Astrocyte of the spinal cord (primary cell): ENCODE measurements around the gene ACYP2.
"Not testable (repeated sequence)": the region's sequence is repeated elsewhere in the genome, so short reads cannot be mapped to it uniquely, and the experiment has no call there.

Experiments used
- DNase-seq: peaks from one replicate; pipeline ENCODE4 v3.0.0; 2011; ENCODE audit warnings: low read depth, low spot score
- H3K4me3 ChIP-seq: 2 replicates; pipeline ENCODE4 v1.5.1; 2011; ENCODE audit warnings: low read depth, mild to moderate bottlenecking, low read length, moderate library complexity
- CTCF ChIP-seq: IDR thresholded peaks from 2 replicates; pipeline ENCODE4 v1.5.1; 2012; ENCODE audit warnings: low read depth, mild to moderate bottlenecking, low read length, inconsistent platforms
- in situ Hi-C: cut with HindIII; loops from 2 replicates; pipeline ENCODE4 v1.10.0; 2017; ENCODE audit warnings: low sequenced_read_pairs

The ACYP2 gene

DNA sequence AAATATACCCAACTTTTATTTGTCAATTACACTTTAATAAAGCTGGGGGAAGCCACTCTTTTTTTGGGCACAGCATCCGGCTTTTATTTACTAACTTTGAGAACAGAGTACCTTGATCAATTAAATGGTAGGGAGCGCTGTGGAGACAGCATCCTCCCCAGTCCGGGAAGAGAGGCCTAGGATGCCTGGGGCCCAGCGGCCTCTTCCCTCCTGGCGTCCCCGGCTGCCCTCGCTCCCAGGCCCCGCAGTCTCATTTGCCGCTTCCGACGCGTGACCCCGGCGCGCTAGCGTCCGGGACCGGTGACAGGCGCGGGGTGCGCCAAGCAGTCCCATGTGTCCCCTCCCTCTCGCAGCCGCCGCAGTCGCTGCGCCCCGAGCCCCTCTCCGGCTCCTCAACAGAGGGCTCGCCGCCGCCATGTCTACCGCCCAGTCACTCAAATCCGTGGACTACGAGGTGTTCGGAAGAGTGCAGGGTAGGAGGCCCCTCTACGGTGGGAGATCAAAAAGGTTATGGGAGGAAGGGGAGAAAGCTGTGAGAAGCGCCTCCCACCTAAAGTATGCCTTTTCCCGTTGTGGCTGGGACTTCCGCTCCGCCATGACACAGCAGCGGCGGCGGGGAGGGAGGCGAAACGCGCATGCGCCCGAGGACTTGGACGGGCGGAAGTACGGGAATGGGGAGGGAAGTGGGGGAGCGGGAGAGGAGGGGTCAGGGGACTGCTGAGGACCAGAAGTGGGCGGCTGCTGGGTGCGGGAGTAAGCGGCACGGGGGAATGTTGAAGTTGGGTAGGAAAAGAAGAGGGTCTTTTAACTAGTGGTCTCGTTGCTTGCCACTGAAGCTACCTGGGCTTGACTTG, at the start of gene ACYP2:
ACYP2 (plus strand) TSS at position 332 of the 854 bp plus-strand sequence.
- in situ Hi-C loops = no loop called here
- peak; percentile 36 for TF ChIP-seq CTCF
- DNase-seq = peak; percentile 97
- peak within 1 kb of the TSS; percentile 77 for H3K4me3 ChIP-seq

DNA sequence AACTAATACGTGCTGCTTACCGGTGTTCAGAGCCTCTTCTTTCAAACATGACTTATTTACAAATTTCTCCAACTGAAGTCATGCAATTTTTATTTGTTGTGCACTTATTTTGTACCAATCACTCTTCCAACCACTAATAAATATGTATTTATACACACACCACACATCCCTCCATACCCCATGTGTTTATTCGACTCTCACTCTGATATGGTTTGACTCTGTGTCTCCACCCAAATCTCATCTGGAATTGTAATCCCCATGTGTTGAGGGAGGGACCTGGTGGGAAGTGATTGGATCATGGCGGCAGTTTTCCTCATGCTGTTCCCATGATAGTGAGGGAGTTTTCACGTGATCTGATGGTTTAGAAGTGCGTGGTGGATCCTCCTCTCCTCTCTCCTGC, 49.5 kb upstream of the ACYP2 start:
- DNase-seq = no peak
- in situ Hi-C loops = no loop called here

GRCh38 chr2:54067851-54068375, 47.5 kb upstream of the ACYP2 start:
- DNase-seq = no peak
- in situ Hi-C loops = no loop called here

More for the DNA sequence above, 49.5 kb upstream of the ACYP2 start:
- H3K4me3 ChIP-seq = no peak overlapping the region
- no peak for TF ChIP-seq CTCF

GRCh38 chr2:54072483-54072882, 42.9 kb upstream of the ACYP2 start:
- DNase-seq, H3K4me3 ChIP-seq, in situ Hi-C loops: not testable (repeated sequence)

More at GRCh38 chr2:54067851-54068375, 47.5 kb upstream of the ACYP2 start:
- no peak for TF ChIP-seq CTCF
- no peak overlapping the region for H3K4me3 ChIP-seq

GRCh38 chr2:54073796-54074195, 41.6 kb upstream of the ACYP2 start:
- peak; percentile 84 for DNase-seq
- no peak for TF ChIP-seq CTCF
- in situ Hi-C loops = no loop called here
- no peak overlapping the region for H3K4me3 ChIP-seq

- in situ Hi-C loops = no loop called here
- DNase-seq = peak; percentile 85
- no peak for TF ChIP-seq CTCF
- H3K4me3 ChIP-seq = no peak overlapping the region
Measured at GRCh38 chr2:54074606-54075341, 40.6 kb upstream of the ACYP2 start.
